Stimulated activated CD4-positive, alpha-beta T cell treated with anti-CD3 and anti-CD28 coated beads, Interleukin-4, amount 100 ng/mL, for 4 hours (primary cell): Measurements from ENCODE around the gene LRRC34.

Experiments
- DNase-seq, 2 experiments: peaks; one replicate each; pipeline ENCODE4 v3.0.0-alpha.2; 2020

The LRRC34 gene

GRCh38 chr3:169760479-169760878 is 52.2 kb downstream of the LRRC34 start:
- no peak for DNase-seq

- no peak for DNase-seq
Measured at GRCh38 chr3:169759256-169759655, 53.4 kb downstream of the LRRC34 start.

- DNase-seq, result no peak
Measured at GRCh38 chr3:169758359-169758994, 54.2 kb downstream of the LRRC34 start.

GRCh38 chr3:169755488-169755887 is 57.2 kb downstream of the LRRC34 start:
- no peak for DNase-seq

GRCh38 chr3:169754711-169755110 is 58.0 kb downstream of the LRRC34 start:
- no peak for DNase-seq

- no peak for DNase-seq
Measured at GRCh38 chr3:169751875-169752274, 60.8 kb downstream of the LRRC34 start.

GRCh38 chr3:169750665-169751064 is 62.0 kb downstream of the LRRC34 start:
- no peak for DNase-seq

- no peak for DNase-seq
Measured at GRCh38 chr3:169748670-169749069, 64.0 kb downstream of the LRRC34 start.

- no peak for DNase-seq
Measured at GRCh38 chr3:169746924-169747323, 65.8 kb downstream of the LRRC34 start.

GRCh38 chr3:169744366-169745054 is 68.2 kb downstream of the LRRC34 start:
- no peak for DNase-seq
